NCI-H2171 treated with DMSO at 0.1 percent for 48 hours (cell line): ENCODE measurements around the gene GDF10.

ENCODE experiments used
- DNase-seq: peaks from one replicate; lab custom pipeline; 2025; lab: John Stamatoyannopoulos, UW

The GDF10 gene

DNA sequence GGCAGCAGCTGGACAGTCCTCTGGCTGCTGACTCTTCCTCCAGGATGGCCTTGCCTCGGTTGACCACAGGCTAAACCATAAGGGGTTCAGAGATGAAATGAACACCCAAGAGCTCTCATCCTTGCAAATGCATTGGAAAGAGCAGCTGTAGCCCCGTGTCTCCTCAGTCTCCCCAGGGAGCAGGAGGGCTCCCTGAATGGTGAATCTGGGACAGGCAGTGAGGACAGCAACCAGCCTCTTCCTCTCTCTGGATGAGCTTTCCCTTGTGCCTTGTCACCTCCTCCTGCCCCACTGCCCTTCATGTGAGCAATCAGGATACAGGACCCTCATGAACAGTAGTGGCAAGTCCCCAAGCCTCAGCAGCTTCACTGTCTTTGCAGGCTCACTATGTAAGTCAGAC lies 23.9 kb upstream of the GDF10 start:
- no peak for DNase-seq

DNA sequence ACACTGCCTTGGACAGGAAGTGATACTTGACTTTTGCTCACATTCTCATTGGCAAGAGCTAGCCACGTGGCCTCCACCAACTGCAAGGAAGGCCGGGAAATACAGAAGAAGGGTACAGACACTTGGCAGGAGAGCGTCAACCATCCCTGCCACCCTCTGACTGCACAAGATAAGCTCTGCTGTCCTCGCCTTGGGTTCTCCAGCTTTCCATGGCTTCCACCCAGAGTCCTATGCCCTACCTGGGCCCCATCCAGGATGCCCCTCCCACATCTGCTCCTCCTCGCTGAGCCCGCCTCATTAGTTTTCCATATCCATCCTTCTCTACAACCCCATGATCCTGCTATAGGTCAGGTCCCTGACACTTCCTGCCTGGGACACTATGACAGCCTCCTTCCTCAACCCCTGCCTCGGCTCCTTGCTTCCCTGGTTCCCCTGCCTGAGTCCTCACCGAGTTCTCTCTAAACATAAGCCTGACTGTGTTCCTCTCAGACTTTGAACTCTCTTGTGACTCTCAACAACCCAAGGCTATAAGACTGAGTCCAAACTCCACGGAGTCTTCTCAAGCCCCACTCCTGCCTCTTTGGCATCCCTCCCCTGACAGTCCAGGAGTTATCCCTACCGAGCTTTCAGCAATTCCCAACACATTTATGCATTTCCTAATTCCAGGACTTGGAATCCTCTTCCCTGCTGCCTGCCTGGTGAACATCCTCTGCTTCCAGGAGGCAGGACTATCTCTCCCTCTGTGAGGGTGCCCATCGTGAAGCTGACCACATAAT lies 23.2 kb upstream of the GDF10 start:
- DNase-seq: no peak

DNA sequence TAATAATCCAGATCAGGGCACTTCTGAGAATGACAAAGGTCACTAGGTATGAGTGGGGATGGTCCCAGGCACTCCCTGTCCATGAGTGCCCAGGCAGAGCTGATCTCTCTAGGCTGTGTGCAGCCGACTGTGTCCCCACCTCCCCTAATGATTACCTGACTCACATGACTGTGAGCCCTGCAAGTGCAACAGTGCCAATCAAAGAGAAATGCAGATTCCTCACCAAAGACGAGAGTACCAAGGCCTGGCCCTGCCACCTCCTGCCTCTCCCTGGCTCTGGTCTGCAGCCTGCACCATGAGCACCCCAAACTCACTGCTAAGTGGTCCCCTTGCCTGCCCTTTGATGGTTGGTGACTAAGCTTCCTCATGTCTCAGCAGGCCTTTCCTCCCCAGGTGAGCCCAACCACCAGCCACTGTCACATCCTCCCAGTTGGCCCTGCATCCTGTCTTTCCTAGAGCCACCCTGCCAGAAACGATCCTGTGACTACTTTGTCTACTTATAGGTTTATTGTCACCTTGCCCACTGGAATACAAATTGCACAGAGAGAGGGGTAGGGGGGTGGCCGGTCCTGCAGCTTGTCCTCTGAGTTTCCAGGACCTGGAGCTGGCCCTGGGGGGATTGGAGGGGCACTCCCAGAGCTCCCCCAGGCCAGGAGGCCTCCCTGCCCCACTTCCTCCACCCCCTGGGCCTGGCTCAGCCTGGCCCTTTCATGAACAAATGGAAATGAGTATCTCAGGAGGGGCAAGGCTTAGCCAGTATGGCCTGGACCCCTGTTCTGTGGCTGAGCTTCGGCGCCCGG lies 22.4 kb upstream of the GDF10 start:
- no peak for DNase-seq

DNA sequence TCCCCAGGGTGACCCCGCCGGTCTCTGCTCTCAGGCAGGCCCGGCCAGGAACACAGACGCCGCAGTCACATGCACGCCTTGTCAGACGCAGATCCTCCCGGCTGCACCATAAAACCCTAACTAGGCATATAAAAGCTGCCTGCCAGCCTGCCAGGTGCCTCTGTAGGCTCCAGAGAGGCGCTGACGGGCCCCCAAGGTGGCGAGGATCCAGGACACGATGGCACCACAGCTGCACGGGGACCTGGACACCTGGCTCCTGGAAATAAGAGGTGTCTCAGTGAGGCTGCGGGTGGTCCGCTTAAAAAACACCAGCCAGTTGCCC lies 21.9 kb upstream of the GDF10 start:
- DNase-seq: peak; percentile 3

DNA sequence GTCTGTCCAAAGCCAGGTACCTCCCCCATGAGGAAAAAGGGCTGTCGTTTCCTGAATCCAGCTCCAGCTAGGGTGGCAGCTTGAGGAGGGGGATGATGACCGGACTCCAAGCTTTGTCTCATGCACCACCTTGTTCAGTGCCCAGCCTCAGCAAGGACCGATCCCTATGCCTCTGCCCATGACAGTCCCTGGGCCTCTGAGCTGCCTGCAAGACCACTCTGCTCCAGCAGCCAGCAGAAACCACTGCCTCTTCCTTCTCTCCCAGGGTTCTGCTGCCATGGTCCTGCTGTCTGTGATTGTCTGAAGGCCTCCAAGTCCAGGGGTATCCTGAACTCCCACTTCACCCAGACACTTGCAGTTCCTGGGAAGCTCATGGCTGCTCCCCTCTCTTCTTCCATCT lies 21.3 kb upstream of the GDF10 start:
- no peak for DNase-seq

DNA sequence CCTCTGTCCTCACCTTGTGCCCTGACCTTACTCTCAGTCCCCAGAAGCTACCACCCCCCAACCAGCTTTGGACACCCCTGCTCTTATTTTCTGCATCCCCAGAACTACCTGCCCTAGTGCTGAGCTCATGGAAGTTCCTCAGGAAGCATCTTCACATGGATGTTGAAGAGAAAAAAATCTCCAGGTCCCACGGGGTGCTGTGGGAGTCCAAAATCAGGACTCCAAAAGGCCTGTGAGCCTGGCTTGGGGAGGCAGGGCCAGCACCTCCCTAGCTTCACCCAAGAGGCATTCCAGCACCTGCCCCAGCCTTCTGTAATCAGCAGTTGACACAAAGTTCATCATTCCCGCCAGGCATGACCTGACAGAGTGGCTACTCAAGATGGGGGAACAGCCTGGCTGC lies 20.7 kb upstream of the GDF10 start:
- no peak for DNase-seq

DNA sequence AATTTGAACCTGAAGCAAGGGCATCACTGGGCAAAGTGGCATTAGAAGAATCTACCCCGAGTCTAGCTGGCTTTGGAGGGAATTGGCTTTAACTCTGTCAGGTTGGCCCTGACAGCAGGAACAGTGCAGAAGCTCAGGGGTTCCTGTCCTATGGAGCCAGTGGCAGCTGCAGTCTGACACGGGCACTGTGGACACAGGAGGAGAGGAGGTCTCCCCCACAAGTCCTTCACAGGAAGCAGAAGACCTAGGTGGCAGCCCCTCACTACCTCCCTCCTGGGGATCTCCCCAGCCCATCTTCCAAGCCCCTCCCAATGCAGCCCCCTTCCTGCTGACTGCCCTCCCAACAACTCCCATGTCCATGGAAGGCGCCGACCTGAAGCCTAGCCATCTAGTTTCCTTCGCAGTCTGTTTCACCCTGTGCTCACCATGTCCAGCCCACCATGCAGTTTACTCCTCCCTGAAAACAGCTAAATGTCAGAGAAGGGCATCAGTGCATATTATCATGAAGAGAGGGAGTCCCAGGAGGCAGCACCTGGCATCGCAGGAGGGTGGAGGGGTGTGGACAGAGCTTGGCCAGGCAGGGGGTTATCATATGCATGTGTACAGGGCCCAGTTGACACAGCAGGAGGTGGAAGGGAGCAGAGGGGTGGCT lies 17.9 kb upstream of the GDF10 start:
- DNase-seq: no peak

DNA sequence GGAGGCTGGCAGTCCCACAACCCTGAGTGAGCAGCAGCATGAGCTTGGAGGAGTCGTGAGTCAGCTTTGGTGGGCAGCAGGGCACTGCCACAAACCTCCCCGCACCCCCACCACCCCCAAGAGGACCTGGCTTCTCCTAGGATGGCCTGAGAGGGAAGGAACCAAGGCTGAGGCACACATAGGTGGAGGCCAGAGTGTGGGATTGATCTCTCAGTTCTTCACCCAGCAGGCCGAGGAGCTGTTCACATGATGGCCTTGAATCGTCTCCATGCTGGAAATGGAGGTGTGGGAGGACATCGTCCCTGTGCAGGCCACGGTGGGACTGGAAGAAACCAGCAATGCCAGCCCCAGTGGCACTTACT lies 17.4 kb upstream of the GDF10 start:
- DNase-seq: no peak

DNA sequence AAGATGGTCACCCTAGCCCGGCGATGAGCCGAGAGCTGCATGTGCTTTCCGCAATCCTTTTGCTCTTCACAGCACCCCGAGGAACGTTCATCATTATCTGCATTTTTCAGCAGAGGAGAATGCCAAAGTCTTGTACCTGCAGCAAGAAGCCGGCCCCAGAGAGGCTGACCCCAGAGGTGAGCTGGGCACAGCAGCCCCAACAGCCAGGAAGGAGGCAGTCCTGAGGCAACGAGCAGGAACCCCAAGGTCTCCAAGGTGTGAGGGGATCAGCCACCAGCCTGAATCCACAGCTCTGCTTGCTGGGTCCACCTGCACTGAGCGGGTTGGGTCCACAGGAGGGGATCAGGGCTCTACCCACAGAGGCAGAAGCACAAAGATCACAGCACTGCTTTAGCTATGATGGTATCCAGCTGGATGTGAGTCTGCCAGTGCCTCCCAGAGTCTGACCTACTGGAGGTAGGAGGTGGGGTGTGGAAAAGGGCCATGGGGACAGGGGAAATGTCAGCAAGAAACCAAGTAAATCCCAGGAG lies 16.8 kb upstream of the GDF10 start:
- no peak for DNase-seq

DNA sequence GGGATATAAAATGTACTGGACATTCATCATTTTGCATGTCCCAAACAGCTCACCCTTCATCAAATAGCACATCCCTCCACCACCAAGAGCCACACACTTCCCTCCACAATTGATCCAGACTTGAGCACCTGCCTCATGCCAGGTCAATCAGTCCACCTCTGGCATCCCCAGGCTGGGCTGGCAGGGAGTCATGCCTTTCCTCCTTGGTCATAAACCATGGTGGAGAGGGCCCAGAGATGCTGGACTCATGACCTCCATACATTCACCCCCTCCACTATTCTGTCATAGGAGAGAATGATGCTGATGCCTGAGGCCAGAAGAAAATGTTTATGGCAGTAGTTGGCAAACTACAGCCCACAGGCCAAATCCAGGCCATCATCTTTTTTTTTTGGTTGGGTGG lies 16.1 kb upstream of the GDF10 start:
- no peak for DNase-seq

DNA sequence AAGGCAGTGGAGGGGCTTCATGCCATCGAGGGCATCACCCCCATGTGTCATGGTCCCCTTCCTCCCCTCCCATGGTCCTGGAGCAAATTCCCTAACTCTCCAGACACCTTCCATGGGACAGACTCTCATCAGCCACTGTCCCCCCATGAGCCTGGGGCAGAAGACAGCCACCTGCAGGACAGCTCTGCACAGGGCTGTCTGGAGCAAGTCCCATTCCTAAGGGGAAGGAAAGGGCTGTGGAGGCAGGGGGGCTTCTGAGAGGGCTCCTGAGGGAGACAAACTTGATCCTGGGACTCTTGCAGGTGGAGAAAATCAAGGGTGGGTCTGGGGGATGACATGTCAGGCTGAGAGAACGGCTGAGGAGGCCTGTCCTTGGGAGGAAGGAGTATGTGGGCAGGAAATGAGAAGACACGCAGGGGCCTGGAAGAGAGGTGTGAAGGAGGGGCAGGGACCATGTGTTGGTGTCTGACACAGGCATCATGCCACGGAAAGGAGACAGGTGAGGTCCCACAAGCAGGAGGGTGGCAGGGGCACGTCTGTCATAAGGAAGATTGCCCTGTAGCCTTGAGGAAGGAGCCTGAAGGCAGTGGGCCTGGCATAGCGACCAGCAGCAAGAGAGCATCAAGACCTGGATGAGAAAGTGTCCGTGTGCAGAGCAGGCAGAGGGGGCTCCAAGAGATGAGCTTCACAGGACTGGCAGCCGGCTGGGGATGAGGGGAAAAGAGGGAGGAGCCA lies 14.4 kb upstream of the GDF10 start:
- DNase-seq: no peak

DNA sequence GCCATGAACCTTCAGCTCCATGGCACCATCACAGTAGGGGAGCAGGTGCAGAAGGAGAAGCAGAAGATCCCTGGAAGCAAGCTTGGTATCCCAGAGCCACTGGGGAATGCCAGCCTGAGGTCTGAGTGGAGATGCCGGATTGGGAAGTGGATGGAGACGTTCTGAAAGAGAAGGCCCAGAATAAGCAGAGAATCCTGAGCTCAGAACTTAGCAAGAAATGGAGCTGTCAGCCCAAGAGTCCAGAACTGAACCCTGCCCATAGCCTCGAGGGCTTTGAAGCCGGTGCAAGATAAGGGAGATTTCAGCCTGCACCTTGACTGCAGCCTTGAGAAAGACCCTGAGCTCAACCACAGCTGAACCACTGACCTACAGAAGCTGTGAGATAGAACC lies 13.9 kb upstream of the GDF10 start:
- no peak for DNase-seq

DNA sequence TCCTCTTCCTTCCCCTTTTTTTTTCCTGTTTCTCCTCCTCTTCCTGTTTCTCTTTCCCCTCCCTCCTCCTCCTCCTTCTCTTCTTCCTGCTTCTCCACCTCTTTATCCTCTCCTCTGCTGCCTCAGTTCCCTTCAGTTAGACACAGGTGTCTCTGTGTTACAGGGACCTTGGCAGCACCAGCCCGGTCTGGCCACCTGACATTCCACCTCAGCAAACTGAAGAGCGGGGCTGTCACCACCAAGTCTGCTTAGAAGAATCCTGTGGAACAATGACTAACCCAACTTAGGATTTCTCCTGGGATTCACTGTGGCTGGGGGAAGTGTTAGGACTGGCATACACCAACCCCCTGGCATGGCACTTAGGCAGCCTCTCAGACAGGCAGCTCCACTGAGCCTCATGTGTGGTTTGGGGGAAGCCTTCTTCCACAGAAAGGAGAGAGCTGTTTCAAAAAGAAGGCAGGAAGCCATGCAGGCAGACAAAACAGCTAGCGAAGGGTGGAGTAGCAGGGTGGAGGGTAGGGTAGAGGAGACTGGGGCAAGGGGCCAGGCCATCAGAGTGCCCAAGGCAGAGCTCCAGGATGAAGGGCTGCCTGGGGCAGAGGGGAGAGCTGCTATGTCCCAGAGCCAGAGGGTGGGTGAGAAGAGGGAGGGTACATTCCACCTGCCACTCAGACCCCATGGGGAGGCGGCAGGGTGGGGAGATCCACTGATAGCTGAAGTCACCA lies 13.2 kb upstream of the GDF10 start:
- no peak for DNase-seq

DNA sequence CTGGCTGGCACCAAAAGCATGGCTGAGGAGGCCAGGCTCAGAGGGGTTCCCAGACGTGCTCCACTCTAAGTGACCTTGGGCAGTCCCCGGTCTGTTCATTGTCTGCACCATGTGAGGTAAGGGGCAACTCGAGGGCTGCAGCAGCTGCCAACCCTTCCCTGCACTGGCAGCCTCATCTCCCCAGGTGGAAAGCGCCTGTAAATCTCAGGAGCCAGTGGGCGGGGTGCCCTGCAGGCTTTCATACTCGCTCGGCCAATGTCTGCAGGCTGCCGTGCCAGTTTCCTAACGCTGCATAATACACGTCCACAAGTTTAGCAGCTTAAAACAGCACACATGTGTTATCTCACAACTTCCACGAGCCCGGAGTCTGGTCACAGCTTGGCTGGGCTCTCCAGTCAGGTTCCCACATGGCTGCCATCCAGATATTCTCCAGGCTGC lies 12.6 kb upstream of the GDF10 start:
- DNase-seq: no peak

DNA sequence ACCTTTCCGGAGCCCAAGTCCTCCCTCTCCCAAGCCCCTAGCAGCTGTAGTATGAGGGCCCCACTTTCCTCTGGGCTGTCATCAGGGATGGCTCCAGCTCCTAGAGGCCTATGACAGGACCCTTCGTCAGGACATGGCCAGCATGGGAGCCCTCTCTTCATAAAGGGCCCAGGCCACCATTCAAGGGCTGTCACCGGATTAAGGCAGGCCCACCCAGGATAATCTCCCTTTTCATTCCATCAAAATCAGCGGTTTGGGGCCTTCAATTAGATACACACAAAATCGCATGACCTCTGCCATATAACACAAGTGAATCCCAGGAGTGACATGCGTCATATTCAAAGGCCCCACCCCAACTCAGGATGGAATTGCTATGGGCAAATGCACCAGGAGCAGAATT lies 12.2 kb upstream of the GDF10 start:
- no peak for DNase-seq

DNA sequence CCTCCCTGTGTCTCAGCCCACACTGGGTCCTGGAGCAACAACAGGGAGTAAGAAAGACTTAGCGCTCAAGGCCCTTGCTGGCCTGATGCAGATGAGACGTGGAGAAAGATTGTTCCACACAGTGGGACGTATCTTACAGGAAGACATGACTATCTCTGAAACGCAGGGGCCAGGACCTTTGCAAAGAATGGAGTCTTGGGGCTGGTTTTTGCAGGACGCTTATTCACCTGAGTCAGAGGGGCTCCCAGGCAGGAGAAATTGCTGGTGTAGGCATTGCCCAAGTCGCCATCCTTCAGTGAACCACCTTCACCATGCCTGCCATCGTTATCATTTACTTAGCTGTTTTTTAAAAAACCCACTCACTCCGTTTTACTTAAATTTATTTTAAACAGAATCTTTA lies 11.8 kb upstream of the GDF10 start:
- DNase-seq: no peak

DNA sequence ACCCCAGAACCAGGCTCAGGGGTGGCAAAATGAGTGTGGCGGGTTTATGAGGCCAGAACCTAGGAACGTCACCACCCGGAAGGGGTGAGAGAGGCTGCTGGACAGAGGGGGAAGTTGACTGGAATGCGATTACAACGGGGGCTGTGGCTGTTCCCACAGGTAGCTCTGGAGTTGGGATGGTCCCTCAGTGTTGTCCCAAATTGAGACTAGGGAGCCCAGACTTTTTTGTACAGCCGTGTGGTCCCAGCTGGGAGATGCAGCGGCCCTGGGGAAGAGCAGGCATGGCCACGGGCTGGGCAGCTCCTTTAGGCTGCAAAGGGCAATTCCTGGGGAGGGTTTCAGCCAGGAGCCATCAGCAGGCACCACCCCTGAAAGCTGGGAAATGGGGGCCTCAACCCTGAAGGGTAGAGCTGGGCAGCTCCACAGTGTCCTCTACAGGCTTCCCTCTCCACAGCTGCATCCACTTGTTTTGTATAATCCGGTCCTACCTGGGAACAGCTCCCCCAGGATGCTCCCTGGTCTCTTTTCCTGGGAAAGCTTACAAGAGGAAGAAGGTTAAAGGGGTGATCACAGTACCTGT lies 11.0 kb upstream of the GDF10 start:
- DNase-seq: no peak

DNA sequence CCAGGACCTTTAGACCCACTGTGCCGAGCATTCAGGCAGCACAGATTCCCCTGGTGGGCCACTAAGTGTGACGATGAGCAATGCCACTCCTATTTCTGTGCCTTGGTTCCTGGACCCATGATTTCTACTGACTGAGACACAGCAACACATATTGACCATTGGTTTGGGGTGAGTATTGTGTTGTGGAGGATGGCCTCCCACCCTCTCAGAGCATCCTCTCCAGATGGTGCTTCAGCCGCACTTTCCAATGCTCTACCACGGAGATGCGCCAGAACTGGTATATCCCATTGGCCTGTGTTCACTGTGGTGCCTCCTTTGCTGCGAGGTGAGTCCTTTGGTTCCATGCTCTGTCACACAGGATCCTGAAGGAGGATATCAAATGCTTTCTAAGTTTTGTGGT lies 10.1 kb upstream of the GDF10 start:
- no peak for DNase-seq

DNA sequence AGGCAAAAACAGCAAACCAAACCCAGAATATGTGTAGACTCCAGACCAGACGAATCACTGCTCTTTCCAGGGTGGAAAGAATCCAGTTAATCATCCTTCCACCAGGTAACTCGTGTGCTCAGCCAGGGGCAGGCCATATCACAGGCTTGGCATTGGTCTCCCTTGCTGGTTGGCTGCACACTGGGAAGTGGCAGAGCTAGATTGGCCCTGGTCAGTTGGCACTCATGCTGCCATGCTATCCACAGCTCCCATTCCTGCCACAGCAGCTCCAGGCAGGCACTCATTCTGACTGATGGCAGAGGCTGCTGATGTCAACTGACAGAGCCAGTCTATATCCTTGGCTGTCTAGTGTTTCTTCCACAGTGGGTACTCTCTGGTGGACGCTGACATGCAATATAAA lies 9.7 kb upstream of the GDF10 start:
- no peak for DNase-seq

DNA sequence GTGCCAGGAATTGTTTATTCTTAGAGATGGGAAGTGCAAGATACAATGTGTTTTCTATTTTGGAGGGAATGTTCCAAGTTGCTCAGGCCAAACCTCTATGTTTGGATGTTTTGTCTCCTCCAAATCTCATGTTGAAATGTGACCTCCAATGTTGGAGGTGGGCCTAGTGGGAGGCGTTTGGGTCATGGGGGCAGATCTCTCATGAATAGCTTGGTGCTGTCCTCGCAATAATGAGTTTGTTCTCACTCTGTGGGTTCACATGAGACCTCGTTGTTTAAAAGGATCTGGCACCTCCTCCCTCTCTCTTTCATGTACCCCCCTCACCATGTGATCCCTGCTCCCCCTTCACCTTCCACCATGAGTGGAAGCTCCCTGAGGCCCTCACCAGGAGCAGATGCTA lies 8.3 kb upstream of the GDF10 start:
- DNase-seq: no peak

DNA sequence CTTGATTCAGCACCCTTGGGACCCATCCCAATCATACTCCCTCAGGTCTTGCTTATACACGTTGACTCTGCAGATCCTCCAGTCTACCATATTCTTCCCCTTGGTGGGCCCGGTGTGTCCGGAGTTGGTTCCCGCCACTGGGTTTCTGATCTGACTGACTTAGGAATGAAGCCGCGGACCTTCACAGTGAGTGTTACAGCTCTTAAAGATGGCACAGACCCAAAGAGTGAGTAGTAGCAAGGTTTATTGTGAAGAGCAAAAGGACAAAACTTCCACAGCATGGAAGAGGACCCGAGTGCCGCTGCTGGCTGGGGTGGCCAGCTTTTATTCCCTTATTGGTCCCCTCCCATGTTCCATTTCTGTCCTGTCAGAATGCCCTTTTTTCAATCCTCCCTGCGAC lies 5.9 kb upstream of the GDF10 start:
- DNase-seq: no peak
